D721Med (cell line): ENCODE results near the gene ETAA1.

Experiments
- DNase-seq: peaks from one replicate; pipeline ENCODE4 v3.0.0; 2011; ENCODE audit warnings: low spot score; ENCODE audit not compliant: insufficient read length
- FAIRE-seq: peaks from 2 replicates; lab custom pipeline; 2011; peaks lifted over from hg19 to GRCh38; lab: Jason Lieb, UNC
- TF ChIP-seq, protein P1 (sequence below): IDR thresholded peaks from 2 replicates; pipeline ENCODE4 v1.5.1; 2012; ENCODE audit warnings: mild to moderate bottlenecking, control low read depth; ENCODE audit not compliant: insufficient read depth; ENCODE audit errors: missing control alignments

The ETAA1 gene

DNA sequence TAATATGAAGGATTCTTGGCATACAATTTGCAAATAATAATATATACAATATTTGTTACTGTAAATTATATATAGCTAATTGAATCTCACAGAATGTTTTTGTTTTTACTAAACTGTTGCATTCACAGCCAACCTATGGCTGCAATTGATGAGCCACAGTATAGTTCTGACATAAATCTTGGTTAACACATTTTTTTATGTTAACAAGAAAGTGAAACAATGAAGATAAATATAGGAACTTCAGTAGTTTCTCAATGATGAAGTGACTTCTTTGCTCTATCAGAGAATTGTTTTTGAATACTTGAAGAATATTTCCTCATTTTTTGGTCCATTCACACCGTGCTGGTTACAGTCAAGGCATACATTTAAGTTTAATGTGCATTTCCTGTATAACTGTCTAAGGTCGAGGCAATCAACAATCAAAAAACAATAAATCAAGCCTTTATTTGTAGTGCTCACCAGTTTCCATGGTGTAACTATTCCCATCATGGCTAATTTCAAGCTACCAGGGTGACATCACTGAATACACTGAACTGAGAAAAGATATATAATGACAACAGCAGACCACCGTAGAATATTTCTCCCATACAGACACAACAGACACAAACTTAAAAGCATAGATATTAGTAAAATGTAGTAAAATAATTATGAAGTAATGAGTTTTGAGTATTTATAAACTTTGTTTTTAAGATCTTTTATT is 12.9 kb upstream of the ETAA1 start:
- FAIRE-seq, result no peak
- TF ChIP-seq, protein P1, sequence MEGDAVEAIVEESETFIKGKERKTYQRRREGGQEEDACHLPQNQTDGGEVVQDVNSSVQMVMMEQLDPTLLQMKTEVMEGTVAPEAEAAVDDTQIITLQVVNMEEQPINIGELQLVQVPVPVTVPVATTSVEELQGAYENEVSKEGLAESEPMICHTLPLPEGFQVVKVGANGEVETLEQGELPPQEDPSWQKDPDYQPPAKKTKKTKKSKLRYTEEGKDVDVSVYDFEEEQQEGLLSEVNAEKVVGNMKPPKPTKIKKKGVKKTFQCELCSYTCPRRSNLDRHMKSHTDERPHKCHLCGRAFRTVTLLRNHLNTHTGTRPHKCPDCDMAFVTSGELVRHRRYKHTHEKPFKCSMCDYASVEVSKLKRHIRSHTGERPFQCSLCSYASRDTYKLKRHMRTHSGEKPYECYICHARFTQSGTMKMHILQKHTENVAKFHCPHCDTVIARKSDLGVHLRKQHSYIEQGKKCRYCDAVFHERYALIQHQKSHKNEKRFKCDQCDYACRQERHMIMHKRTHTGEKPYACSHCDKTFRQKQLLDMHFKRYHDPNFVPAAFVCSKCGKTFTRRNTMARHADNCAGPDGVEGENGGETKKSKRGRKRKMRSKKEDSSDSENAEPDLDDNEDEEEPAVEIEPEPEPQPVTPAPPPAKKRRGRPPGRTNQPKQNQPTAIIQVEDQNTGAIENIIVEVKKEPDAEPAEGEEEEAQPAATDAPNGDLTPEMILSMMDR, result no peak
- DNase-seq, result no peak

DNA sequence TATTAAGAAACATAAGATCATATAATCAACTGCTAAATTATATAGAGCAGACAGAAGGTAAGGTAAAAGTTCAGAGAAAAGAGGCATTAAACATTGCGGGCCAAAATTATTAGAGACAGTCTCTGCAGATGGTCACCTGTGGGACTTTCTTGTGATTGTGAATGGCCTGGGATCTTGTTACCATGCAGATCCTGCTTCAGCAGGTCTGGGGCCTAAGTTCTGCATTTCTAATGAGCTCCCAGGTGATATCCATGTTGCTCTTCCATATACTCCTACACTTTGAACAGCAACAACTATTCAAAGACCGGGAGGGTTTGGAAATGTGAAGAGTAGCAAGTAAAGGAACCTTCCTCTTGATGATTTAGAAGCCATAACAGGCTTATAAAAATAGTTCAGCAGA is 8.5 kb upstream of the ETAA1 start:
- no peak for FAIRE-seq
- DNase-seq, result no peak
- TF ChIP-seq, protein P1, result no peak

DNA sequence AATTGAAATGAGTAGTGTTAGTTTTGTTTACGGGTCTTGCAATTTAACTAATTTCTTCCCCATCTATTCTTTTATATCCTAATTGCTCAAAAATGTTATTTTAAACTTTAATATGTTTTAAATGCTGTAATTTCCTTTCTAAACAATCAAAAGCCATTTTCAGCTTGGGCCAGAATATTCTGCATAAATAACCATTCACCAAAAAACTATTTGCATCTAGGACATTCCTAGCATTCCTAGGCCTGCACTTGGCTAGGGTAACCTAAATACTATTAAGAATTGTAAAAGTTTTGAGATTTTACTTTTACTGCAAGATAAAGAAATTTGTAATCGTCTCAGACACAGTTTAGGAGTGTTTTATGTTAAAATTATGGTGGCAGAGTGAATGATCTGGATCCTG is 7.8 kb upstream of the ETAA1 start:
- DNase-seq (no peak), FAIRE-seq (no peak)
- TF ChIP-seq, protein P1, result no peak

DNA sequence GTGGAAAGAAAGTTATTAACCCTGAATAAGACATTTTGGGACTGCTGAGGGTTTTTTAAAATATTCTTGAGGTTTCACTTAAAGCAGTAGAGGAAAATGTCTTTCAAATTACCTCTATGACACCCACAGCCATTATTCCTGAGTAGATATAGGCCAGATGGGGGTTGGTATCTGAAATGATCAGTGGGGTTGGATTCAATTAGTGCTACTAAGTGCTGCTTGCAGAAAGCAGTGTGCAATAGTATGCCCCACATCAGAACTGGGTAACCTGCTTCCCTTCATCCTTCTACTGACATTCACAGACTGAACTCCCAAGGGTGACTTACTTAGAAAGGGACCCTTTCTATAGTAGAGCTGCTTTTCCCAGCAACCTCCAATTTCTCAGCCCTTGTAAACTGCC is 7.3 kb upstream of the ETAA1 start:
- DNase-seq (no peak), FAIRE-seq (no peak)
- TF ChIP-seq, protein P1, result no peak

DNA sequence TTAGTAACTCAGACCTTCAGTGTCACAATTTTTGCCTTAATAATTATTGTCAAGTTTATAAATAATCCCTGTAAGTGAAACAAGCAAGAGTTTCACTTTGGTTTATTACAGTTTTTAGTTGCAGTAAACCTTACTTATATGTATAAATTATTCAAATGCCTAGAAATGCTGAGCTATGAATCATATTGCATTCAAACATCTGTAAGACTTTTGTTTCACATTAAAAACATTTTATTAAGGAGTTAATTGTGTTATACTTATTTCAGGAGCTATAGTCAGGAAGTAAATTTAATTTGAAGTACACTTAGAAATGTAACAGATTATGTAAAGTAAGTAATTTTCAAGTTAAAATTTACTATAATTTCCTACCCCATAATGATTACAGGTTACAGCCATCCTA is 3.9 kb upstream of the ETAA1 start:
- no peak for DNase-seq
- TF ChIP-seq, protein P1, result no peak
- no peak for FAIRE-seq

DNA sequence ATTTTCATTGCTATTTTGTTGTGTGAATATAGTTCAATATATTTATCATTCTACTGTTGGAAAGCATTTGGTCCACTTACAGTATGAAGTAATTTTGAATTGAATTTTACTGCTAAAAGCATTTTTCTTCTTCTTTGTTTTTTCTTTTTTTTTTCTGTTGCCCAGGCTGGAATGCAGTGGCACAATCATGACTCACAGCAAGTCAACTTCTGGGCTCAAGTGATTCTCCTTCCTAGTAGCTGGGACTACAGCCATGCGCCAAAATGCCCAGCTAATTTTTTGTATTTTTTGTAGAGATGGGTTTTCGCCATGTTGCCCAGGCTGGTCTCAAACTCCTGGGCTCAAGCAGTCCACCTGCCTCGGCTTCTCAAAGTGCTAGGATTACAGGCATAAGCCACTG is 2.4 kb upstream of the ETAA1 start:
- no peak for FAIRE-seq
- no peak for DNase-seq
- TF ChIP-seq, protein P1, result no peak

DNA sequence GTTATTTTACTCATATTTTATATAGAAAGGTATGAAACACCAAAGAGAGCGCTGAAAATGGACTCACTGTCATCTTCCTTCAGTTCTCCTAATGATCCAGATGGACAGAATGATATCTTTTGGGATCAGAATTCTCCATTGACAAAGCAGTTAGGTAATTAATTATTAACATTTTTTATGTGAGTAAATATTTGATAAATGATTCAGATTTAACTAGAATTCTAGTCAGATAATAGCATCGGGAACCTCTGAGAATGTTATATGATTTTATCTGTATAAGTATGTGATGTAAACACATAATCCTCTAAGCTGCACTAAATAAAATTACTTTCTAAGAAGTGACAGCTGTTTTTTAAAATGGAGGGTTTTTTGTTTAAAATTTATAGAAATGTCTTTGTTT is 2.0 kb downstream of the ETAA1 start:
- no peak for FAIRE-seq

More for the DNA sequence above, 2.0 kb downstream of the ETAA1 start:
- TF ChIP-seq, protein P1, result no peak
- DNase-seq, result no peak
